GM19372 (cell line): ENCODE data around the gene PSMA6.

Experiments
- ATAC-seq: cut with Tn5 transposase; IDR thresholded peaks from one replicate; pipeline ENCODE4 v1.9.1; 2021; ENCODE audit warnings: mild to moderate bottlenecking, low read depth, moderate library complexity; ENCODE audit not compliant: unreplicated experiment

The PSMA6 gene

DNA sequence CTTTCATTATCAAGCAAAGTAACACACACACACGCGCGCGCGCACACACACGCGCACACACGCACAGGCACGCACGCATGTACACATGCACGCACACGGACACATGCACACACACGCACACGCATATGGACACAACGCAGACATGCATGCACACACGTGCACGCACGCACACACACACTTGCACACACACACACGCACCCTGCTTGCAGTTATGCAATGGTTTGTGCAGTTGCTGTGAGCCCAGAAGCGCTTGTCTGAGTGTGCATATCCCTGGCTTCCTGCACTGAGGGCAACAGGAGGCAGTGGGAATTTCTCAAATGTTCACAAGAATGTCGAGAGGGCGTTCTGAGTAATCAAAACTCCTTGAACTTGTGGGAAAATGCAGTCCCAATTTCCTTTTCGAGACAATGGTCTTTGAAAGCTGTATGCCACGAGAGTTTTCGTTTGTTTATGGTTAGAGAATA lies 70.8 kb downstream of the PSMA6 start:
- no peak for ATAC-seq

DNA sequence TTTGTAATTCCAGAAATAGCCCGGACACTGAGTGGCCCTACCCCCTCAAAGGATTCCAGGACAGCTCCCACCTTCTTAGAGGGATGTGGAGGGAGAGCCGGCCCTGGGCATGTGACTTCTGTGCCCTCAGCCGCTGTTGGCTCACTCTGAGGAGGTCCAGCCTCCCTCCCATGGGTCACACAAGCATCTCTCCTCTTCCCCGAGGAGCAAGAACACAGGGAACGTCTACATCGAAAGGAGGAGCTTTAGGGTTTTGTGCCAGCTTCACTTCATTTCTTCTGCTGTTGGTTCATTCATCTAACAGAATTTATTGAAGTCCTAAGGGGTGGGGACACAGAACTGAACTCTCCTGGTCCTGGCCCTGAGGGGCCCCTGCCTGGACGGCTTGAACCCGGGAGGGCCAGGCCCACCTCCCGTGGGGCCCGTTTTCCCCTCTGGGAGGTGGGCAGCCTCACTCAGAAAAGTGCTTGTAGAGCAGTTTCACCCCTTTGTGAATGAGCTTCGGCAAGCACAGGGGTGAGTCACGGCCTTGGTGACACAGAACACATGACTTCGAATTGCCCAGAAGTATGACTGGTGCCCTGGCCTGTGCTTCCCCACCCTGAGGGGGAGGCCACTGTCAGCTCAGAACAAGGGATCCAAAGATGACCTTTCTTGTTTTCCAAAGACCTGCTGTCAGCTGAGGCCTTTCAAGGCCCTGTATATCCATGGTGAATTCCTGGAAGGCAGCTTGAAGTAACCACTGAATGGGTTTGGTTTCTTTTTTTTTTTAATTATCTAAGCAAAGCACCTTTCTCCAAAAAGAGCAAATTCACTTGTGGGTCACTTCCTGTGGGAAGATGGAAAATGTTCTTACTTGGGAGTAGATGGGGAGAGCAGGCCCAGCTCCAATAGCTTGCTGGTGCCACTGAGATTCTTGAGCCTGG lies 73.2 kb downstream of the PSMA6 start:
- no peak for ATAC-seq

DNA sequence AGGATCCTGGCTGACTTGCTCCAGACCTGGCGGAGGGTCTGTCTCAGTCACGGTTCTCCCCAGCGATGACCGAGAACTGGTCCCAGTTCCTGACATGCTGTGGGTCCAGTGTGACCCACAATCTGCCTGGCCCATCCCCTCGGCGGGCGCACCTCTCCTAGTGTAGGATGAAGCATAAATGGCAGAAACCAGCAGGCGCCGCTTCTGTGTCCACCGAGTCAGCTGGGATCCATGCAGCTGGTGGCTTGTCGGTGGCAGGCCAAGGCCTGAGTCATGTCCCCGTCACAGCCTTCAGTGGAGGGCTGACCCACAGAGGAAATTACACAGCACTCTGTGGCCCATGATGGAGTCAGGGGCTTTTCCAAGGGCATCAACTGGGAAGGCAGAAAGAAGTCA lies 73.9 kb downstream of the PSMA6 start:
- no peak for ATAC-seq

DNA sequence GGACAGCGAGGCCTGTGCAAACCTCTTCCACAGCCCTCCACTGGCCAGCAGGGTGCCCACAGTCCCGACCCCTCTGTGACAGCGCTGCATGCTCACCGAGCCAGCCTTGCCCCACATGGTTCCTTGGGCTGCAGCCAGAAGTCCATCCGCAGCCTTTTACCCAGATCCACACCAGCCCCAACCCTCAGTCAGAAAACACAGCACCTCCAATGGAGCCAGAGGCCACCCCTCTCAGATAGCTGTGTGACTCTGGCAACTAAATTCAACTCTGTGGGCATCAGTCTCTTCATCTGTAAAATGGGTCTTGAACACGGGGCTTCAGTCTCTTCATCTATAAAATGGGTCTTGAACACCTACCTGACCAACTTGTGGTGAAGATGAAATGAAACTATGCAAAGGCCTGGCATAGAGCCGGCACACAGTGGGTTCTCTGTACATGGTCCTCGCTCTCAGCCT lies 74.4 kb downstream of the PSMA6 start:
- no peak for ATAC-seq

DNA sequence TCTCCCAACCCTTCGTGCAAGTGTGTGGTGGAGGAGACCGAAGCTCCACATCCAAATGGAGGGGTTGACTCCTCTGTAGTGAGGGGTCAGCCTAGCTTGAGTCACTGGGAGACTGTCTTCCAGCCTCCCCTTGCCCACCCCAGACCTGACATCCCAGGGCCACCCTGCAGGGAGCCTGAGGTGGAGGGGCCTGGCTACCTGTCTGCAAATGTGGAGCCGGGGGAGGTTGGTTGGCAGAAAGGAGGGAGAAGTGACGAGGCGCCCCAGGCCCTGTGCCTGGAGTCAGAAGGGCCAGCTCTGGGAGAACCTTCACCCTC lies 74.8 kb downstream of the PSMA6 start:
- ATAC-seq = no peak
